GM21528 (cell line): Measurements from ENCODE around the gene GET4.
"Not testable (repeated sequence)": the region's sequence is repeated elsewhere in the genome, so short reads cannot be mapped to it uniquely, and the experiment has no call there.

Experiments used
- ATAC-seq: cut with Tn5 transposase; IDR thresholded peaks from one replicate; pipeline ENCODE4 v1.9.1; 2021; ENCODE audit warnings: mild to moderate bottlenecking, moderate library complexity; ENCODE audit not compliant: unreplicated experiment, low FRiP score

The GET4 gene

GRCh38 chr7:845091-845490 is 31.3 kb upstream of the GET4 start:
- no peak for ATAC-seq

GRCh38 chr7:845731-846130 is 30.6 kb upstream of the GET4 start:
- no peak for ATAC-seq

GRCh38 chr7:846958-847650 is 29.2 kb upstream of the GET4 start:
- ATAC-seq: not testable (repeated sequence)

- not testable (repeated sequence) for ATAC-seq
Observed at GRCh38 chr7:847728-848127, 28.6 kb upstream of the GET4 start.

GRCh38 chr7:849145-849544 is 27.2 kb upstream of the GET4 start:
- no peak for ATAC-seq

- ATAC-seq: no peak
Observed at GRCh38 chr7:849781-850180, 26.6 kb upstream of the GET4 start.

- ATAC-seq: no peak
Observed at GRCh38 chr7:851204-851603, 25.1 kb upstream of the GET4 start.

- ATAC-seq: no peak
Observed at GRCh38 chr7:853366-854117, 22.8 kb upstream of the GET4 start.

- ATAC-seq: no peak
Observed at GRCh38 chr7:854118-854775, 22.1 kb upstream of the GET4 start.

GRCh38 chr7:855686-856369 is 20.5 kb upstream of the GET4 start:
- no peak for ATAC-seq

- ATAC-seq: no peak
Observed at GRCh38 chr7:856444-857095, 19.8 kb upstream of the GET4 start.

GRCh38 chr7:857661-858060 is 18.7 kb upstream of the GET4 start:
- no peak for ATAC-seq

GRCh38 chr7:859359-860030 is 16.9 kb upstream of the GET4 start:
- no peak for ATAC-seq

- no peak for ATAC-seq
Observed at GRCh38 chr7:860149-860548, 16.2 kb upstream of the GET4 start.

- no peak for ATAC-seq
Observed at GRCh38 chr7:861222-861621, 15.1 kb upstream of the GET4 start.

- ATAC-seq: no peak
Observed at GRCh38 chr7:862157-862556, 14.2 kb upstream of the GET4 start.

- no peak for ATAC-seq
Observed at GRCh38 chr7:863106-863505, 13.2 kb upstream of the GET4 start.

GRCh38 chr7:865921-866320 is 10.4 kb upstream of the GET4 start:
- no peak for ATAC-seq

- no peak for ATAC-seq
Observed at GRCh38 chr7:867001-867405, 9.4 kb upstream of the GET4 start.
